PFSK-1 (cell line): ENCODE data around the gene ASMTL.

Experiments
- FOXP2 ChIP-seq: optimal IDR thresholded peaks from 2 replicates; pipeline ENCODE3; 2011; ENCODE audit warnings: borderline replicate concordance, control low read depth, inconsistent platforms; ENCODE audit not compliant: insufficient read depth; ENCODE audit errors: extremely low read length, extremely low read depth
- POLR2AphosphoS5 ChIP-seq: IDR thresholded peaks from 2 replicates; pipeline ENCODE4 v1.6.1; 2012; ENCODE audit warnings: low read depth, mild to moderate bottlenecking, control low read depth, low read length, moderate library complexity
- SIN3A ChIP-seq: IDR thresholded peaks from 2 replicates; pipeline ENCODE4 v1.6.1; 2012; ENCODE audit warnings: mild to moderate bottlenecking, low read length, moderate library complexity, borderline replicate concordance; ENCODE audit not compliant: insufficient read depth
- TAF1 ChIP-seq: IDR thresholded peaks from 2 replicates; pipeline ENCODE4 v1.6.1; 2012; ENCODE audit warnings: low read length, control low read depth, borderline replicate concordance; ENCODE audit not compliant: insufficient read depth
- TF ChIP-seq, protein P1 (sequence below), 2 experiments: IDR thresholded peaks; 2 replicates each; pipeline versions ENCODE4 v1.6.1 to v1.8.0; 2011 to 2012; ENCODE audit warnings: low read depth in 2 of 2, low read length in 2 of 2, control low read depth in 1 of 2, inconsistent platforms in 1 of 2, mild to moderate bottlenecking in 1 of 2, moderate library complexity in 1 of 2; ENCODE audit not compliant: insufficient read depth in 1 of 2

ASMTL gene

DNA sequence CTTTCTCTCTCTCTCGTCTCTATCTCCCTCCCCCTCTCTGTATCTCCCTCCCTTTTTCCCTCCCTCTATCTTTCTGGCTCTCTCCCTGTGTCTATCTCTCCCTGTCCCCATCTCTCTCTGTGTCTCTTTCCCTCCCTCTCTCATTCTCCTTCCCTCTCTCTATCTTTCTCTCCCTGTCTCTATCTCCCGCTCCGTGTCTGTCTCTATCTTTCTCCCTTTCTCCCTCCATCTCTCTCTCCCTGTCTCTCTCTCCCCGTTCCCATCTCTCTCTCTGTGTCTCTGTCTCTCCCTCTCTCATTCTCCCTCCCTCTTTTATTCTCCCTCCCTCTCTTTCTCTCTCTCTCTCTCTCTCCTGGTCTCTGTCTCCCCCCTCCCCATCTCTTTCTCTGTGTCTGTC, 93.2 kb downstream of the ASMTL start:
- TF ChIP-seq TAF1 (no peak), SIN3A (no peak), POLR2AphosphoS5 (no peak), FOXP2 (no peak)
- TF ChIP-seq, protein P1, sequence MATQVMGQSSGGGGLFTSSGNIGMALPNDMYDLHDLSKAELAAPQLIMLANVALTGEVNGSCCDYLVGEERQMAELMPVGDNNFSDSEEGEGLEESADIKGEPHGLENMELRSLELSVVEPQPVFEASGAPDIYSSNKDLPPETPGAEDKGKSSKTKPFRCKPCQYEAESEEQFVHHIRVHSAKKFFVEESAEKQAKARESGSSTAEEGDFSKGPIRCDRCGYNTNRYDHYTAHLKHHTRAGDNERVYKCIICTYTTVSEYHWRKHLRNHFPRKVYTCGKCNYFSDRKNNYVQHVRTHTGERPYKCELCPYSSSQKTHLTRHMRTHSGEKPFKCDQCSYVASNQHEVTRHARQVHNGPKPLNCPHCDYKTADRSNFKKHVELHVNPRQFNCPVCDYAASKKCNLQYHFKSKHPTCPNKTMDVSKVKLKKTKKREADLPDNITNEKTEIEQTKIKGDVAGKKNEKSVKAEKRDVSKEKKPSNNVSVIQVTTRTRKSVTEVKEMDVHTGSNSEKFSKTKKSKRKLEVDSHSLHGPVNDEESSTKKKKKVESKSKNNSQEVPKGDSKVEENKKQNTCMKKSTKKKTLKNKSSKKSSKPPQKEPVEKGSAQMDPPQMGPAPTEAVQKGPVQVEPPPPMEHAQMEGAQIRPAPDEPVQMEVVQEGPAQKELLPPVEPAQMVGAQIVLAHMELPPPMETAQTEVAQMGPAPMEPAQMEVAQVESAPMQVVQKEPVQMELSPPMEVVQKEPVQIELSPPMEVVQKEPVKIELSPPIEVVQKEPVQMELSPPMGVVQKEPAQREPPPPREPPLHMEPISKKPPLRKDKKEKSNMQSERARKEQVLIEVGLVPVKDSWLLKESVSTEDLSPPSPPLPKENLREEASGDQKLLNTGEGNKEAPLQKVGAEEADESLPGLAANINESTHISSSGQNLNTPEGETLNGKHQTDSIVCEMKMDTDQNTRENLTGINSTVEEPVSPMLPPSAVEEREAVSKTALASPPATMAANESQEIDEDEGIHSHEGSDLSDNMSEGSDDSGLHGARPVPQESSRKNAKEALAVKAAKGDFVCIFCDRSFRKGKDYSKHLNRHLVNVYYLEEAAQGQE (IDR thresholded peaks at IDR 0.05; ENCODE audit: insufficient read depth in 1 of 2, low read depth in 2 of 2, low read length in 2 of 2) = no peak

DNA sequence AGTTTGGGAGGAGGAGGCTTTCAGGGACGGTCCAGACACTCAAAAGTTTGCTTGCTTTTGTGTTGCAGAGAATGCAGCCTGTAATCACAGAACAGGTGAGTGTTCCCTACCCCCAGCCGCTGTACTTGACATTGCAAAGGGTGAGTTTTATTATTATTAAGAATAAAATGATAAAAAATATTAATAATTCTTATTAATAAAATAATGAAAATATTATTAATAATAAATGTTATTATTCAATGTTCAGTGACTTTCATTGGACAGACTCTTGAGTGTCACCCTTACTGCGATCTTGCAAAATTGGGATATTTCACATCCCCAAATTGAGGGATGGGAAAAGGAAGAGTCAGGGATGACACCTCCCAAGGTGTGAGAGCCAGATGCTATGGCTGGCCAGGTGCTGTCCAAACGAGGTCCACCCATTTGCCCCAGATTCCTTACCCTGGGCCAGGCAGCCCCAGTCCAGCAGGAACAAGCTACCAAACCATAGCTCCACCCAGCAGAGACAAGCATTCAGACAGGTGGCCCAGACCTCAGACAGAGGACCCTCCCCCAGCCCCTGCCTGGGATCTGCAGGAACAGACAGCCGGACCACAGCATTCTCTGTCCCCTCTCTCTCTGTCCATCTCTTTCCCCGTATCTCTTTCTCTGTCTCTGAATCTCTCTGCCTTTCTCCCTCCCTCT, 93.8 kb downstream of the ASMTL start:
- TF ChIP-seq TAF1 (no peak), FOXP2 (no peak), POLR2AphosphoS5 (no peak), SIN3A (no peak)
- TF ChIP-seq, protein P1 (IDR thresholded peaks at IDR 0.05; ENCODE audit: insufficient read depth in 1 of 2, low read depth in 2 of 2, low read length in 2 of 2) = no peak

DNA sequence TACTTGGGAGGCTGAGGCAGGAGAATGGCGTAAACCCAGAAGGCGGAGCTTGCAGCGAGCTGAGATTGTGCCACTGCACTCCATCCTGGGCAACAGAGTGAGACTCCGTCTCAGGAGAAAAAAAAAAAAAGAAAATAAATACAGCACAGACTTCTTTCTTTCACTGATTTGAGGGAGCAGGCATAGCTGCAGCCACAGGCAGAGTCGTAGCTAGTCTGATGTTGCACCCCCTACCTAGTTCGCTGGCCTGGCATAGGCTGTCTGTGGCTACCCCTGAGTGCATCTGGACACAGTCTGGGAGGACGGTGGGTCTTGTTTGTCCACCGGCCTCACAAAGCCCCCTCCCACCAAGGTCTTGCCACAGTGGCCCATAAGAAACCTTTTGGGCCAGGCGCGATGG, 94.7 kb downstream of the ASMTL start:
- TF ChIP-seq, protein P1 (IDR thresholded peaks at IDR 0.05; ENCODE audit: insufficient read depth in 1 of 2, low read depth in 2 of 2, low read length in 2 of 2) = no peak
- TF ChIP-seq FOXP2 = no peak
- TF ChIP-seq POLR2AphosphoS5 = no peak
- no peak for TF ChIP-seq SIN3A
- TF ChIP-seq TAF1 = no peak

DNA sequence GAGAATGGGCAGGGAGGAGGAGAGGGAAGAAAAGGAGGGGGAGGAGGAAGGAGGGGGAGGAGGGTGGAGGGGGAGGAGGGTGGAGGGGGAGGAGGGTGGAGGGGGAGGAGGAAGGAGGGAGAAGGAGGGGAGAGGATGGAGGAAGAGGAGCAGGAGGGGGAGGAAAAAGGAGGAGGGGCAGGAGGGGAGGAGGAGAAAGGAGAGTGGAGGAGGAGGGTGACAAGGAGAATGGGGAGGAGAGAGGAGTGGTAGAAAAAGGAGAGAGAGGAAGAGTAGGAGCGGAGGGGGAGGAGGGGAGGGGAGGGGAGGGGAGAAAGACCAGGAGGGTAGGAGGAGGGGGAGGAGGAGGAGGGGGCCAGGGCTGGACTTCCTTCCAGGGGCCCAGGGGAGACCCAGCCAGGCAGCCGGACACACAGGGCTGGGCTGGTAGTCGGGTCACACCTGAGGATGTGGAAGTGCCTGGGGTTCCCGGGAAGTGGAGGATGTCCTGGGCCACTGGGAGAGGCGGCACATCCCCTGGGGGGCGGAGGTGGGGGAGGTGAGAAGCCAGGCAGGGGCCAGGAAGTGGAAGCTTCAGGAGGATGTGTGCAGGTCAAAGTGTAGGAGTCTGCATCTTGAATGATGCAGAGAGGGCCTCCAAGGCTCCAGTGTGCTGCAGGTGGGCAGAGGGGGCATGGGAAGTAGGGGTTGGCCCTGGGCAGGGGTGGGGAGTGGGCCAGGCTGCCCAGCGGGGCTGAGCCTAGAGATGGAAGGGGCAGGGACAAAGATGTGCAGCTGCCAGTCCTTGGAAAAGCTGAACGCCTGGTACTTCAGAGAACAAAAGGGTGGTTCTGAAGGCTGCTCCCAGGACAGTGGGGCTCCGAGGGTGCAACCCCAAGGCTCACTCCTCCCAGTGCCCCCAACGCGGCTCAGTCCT, 97.3 kb downstream of the ASMTL start:
- TF ChIP-seq FOXP2 (no peak), POLR2AphosphoS5 (no peak), SIN3A (no peak), TAF1 (no peak)
- TF ChIP-seq, protein P1 (IDR thresholded peaks at IDR 0.05; ENCODE audit: insufficient read depth in 1 of 2, low read depth in 2 of 2, low read length in 2 of 2) = no peak
